Measurements from ENCODE around the gene COL6A2. TPM values are rescaled to one million over a fixed set of nuclear protein-coding genes. Genes with fewer than 3 reads are reported as not detected.
"Not testable (repeated sequence)": the region's sequence is repeated elsewhere in the genome, so short reads cannot be mapped to it uniquely, and the experiment has no call there.

COL6A2 gene
- total RNA-seq, 2 experiments from 2014 or later = 6.7 to 8.4 TPM

- CTCF ChIA-PET = interaction anchor here (1.3 kb wide), 1 partner anchor 33 kb away, joined by 4 read pairs; no protein-coding TSS in a partner anchor
- H3K36me3 Mint-ChIP-seq (ENCODE audit: low read depth); H3K27me3 Mint-ChIP-seq (ENCODE audit: low read depth); DNase-seq; intact Hi-C loops (cut with micrococcal nuclease); H3K4me1 Mint-ChIP-seq (ENCODE audit: low read depth); H3K27ac Mint-ChIP-seq; H3K4me3 Mint-ChIP-seq: not testable (repeated sequence)
- H3K9me3 Mint-ChIP-seq = peaks cover 23% of the 10 kb centered on the region
These were observed 78.7 kb downstream of the COL6A2 start for GRCh38 chr21:46176443-46177129.

GRCh38 chr21:46178961-46179360 lies 81.0 kb downstream of the COL6A2 start:
- no peak overlapping the region for H3K4me3 Mint-ChIP-seq
- peaks cover 22% of the 10 kb centered on the region for H3K9me3 Mint-ChIP-seq
- intact Hi-C loops (cut with micrococcal nuclease) = no loop called here
- peaks cover 2% of the 10 kb centered on the region for H3K36me3 Mint-ChIP-seq (ENCODE audit: low read depth)
- CTCF ChIA-PET = no interaction called here
- no peak overlapping the region for H3K27ac Mint-ChIP-seq
- no peaks in the 10 kb centered on the region for H3K27me3 Mint-ChIP-seq (ENCODE audit: low read depth)
- H3K4me1 Mint-ChIP-seq (ENCODE audit: low read depth) = peaks cover 2% of the 10 kb centered on the region
- DNase-seq = no peak

Other genes with a start within 250 kb of the COL6A2 start
- gene COL6A1, start 116.3 kb upstream of the COL6A2 start, total RNA-seq = 1 to 10 TPM in 1 of 2 experiments, under 1 TPM in 1; 0.74 to 1.6 TPM
- not detected for gene FTCD, start 57.5 kb downstream of the COL6A2 start, total RNA-seq
- gene SPATC1L, start 86.3 kb downstream of the COL6A2 start, total RNA-seq = 1 to 10 TPM; 8.0 to 9.8 TPM
- 10 to 100 TPM in 1 of 2 experiments, 1 to 10 TPM in 1; 9.6 to 12.6 TPM for gene LSS, start 130.7 kb downstream of the COL6A2 start, total RNA-seq
- 10 to 100 TPM; 86.7 to 89.8 TPM for gene MCM3AP, start 187.5 kb downstream of the COL6A2 start, total RNA-seq
- 10 to 100 TPM in 1 of 2 experiments, 1 to 10 TPM in 1; 9.9 to 11.0 TPM for gene YBEY, start 188.2 kb downstream of the COL6A2 start, total RNA-seq
- gene C21orf58, start 225.8 kb downstream of the COL6A2 start, total RNA-seq = 10 to 100 TPM; 23.9 to 24.2 TPM
- 10 to 100 TPM; 42.1 to 42.7 TPM for gene PCNT, start 226.0 kb downstream of the COL6A2 start, total RNA-seq

All from activated naive CD4-positive, alpha-beta T cell treated with anti-CD3 and anti-CD28 coated beads for 36 hours (primary cell).